NCI-H187 (cell line): ENCODE data around the gene DBNDD2.
A peak's percentile ranks its signal among the peaks of the same experiment; 100 is the strongest.

Experiments
- DNase-seq, 2 experiments: peaks; one replicate each; lab custom pipeline; 2025; lab: John Stamatoyannopoulos, UW

DBNDD2 gene

GRCh38 chr20:45419188-45420091 is 11.4 kb downstream of the DBNDD2 start:
- DNase-seq, result no peak

- DNase-seq, result no peak
These were observed 12.0 kb downstream of the DBNDD2 start for GRCh38 chr20:45420125-45420524.

GRCh38 chr20:45423700-45424099 is 15.6 kb downstream of the DBNDD2 start:
- no peak for DNase-seq

- DNase-seq, result no peak
These were observed 17.5 kb downstream of the DBNDD2 start for GRCh38 chr20:45425561-45425960.

DNA sequence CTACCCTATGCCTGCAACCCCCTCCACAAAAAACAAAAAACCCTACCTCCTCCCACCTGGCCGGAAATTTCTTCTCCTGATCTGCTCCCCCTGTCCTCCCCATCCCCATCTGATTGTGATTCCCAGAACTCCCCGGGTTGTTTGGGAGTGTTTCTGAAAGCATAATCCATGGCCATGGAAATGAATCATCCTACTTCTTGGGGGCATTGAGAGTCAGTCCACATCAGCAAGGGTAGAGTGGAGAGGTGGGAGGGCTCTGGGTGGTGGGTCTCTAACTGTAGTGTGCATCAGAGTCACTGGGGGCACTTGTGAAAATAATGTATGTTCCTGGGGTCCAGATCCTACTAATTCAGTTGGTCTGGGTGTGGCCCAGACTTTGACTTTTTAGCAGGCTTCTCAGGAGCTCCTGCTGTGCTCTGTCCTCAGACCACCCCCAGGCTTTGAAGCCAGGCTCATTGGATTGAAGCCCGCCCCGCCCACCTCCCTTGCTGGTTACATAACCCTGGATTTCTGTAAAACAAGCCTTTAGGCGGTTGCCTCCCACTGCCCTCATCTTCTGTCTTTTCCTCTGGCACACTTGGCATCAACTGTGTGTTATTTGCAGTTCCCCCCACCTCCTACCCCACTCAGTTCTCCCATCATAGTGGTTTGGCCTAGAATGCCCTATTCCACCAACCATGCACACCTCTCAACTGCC is 18.4 kb downstream of the DBNDD2 start:
- DNase-seq, result no peak

GRCh38 chr20:45427236-45428149 is 19.4 kb downstream of the DBNDD2 start:
- DNase-seq, result no peak

- no peak for DNase-seq
These were observed 21.5 kb downstream of the DBNDD2 start for GRCh38 chr20:45429618-45430017.

DNA sequence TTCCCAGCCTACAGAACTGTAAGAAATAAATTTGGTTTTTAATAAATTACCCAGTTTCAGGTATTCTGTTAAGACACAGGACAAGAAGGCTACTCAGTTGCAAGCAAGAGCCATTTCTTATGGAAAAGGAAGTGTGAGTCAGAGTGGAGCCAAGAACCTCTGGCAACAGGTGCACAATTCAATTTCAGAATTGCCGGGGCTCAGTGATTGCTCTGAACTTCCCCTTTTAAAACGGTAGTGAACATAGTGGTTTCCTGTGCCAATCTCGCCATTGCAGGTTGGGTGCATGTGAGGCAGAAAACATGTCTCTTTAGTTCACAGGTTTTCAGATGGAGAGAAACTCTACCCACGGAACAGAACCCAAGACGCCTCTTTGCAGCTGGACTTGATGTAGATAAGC is 24.2 kb downstream of the DBNDD2 start:
- DNase-seq, result no peak

DNA sequence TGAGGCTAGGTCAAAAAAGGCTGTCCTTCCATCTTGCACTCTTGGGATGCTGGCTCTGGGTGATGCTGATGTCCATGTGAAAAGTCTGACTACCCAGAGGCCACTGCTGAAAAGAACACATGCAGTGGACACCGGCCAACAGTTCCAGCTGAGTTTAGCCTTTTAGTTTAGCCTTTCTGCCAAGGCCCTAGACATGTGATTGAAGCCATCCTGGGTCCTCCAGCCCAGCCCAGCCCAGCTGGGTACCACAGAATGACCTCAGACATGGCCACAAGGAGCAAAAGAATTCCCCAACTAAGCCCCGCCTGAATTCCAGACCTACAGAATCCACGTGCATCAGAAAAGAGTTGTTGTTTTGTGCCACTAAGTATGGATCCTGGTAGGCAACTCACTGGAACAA is 25.2 kb downstream of the DBNDD2 start:
- DNase-seq, result no peak

DNA sequence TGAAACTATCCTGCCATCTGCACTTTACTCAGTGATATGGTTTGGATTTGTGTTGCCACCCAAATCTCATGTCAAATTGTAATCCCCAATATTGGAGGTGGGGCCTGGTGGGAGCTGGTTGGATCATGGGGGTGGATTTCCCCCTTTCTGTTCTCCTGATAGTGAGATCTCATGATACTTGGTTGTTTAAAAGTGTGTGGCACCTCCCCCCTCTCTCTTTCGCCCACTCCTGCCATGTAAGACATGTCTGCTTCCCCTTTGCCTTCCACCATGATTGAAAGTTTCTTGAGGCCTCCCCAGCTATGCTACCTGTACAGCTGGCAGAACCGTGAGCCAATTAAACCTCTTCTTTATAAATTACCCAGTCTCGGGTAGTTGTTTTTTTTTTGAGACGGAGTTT is 25.9 kb downstream of the DBNDD2 start:
- no peak for DNase-seq

- DNase-seq, result peak; percentile 63 to 66
These were observed 28.8 kb downstream of the DBNDD2 start for GRCh38 chr20:45436732-45437485.

DNA sequence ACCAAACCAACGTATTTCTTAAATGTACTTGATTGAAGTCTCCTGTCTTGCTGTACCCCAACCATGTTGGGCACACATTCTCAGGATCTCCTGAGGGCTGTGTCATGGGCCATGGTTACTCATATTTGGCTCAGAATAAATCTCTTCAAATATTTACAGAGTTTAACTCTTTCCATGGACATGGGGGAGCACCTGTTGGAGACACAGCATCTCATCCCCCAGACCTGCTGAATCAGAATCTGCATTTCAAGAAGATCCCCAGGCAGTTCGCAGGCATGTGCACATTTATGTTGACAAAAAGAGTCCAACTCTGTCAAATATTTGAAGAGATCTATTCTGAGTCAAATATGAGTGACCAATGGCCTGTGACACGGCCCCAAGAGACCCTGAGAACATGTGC is 32.3 kb downstream of the DBNDD2 start:
- DNase-seq, result no peak

DNA sequence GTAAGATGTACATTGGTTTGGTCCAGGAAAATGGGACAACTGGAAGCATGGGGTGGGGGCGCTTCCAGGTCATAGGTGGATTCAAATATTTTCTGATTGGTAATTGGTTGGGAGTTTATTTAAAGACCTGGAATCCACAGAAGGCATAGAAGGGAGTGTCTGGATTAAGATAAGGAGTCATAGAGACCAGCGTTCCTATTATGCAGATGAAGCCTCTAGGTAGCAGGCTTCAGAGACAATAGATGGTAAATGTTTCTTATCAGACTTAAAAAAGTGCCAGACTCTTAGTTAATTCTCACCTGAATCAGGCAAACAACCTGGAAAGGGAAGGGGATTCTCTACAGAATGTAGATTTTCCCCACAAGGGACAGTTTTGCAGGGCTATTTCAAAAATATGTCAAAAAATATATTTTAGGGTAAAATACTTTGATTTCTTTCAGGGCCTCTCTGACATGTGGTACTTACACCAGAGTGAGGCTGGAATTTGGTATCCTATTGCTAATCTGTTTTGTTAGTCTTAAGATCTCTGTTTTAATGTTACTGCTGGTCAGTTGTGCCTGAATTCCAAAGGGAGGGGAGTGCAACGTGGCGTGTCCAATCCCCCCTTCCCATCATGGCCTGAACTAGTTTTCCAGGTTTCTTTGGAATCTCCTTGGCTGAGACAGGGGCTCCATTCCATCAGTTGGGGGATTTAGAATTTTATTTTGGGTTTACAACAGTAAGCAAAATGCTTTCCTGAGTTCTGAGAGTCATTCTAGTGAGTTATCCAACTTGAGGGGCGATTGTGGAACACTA is 33.0 kb downstream of the DBNDD2 start:
- DNase-seq, result no peak

DNA sequence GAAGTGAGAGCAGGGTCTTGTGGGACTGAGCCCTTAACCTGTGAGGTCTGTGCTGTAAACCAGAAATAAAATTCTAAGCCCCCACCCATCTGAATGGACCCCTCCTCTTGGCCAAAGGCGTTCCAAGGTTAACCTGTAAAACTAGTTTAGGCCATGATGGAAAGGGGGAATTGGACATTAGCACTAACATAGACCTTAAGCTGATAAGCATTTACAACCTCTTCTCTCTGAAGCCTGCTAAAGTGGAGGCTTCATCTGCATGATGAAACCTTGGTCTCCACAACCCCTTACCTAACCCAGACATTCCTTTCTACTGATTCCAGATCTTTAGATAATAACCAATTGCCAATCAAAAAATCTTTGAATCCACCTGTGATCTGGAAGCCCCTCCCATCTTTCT is 33.7 kb downstream of the DBNDD2 start:
- no peak for DNase-seq

GRCh38 chr20:45444050-45444449 is 36.0 kb downstream of the DBNDD2 start:
- no peak for DNase-seq

DNA sequence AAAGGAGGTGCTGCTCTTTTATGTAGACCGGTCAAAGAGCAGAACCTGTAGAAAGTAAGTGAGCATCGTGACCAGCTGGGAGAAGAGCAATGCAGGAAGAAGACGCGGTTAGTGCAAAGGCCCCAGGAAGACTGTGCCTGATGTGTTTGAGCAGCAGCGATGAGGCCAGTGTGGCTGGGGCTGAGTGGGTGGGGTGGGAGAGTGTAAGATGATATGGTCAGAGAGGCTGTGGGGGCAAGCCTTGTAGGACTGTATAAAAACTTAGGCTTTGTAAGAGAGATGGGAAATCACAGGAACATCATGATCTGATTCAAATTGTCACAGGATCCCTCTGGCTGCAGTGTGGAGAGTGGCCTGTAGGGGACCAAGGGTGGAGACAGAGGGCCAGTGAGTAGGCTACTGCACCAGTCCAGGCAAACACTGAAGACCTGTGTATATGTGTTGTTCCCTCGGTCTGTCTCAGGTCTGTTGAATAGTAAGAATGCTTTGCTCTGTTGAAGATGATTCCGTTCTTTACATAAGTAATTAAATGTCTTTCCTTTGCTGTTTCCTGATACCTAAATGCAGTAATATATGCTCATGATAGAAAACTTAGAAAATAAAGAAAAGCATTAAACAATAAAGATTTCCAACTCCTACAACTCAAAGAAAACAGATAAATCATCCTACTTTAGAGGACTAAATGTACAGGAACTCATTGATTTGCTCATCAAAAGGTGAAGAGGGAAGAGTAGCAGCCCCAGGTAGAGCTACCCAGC is 37.9 kb downstream of the DBNDD2 start:
- DNase-seq, result no peak

DNA sequence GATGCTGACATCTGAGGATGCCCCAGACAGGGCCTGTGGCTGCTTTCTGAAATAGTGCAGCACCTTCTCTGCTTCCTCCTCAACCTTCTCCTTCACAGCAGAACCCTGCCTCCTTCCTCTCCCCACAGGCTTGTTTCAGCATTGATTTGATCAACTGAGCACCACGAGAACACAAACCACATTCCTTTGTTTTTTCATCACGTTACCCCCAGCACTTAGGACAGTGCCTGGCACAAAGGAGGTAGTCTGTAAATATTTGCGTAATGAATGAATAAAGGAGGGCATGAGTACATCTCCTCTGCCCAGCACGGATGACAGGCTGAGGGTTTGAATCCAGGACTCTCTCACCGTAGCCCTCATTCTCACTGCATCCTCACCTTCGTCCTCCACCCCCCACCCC is 40.2 kb downstream of the DBNDD2 start:
- no peak for DNase-seq

GRCh38 chr20:45449528-45449927 is 41.4 kb downstream of the DBNDD2 start:
- no peak for DNase-seq

DNA sequence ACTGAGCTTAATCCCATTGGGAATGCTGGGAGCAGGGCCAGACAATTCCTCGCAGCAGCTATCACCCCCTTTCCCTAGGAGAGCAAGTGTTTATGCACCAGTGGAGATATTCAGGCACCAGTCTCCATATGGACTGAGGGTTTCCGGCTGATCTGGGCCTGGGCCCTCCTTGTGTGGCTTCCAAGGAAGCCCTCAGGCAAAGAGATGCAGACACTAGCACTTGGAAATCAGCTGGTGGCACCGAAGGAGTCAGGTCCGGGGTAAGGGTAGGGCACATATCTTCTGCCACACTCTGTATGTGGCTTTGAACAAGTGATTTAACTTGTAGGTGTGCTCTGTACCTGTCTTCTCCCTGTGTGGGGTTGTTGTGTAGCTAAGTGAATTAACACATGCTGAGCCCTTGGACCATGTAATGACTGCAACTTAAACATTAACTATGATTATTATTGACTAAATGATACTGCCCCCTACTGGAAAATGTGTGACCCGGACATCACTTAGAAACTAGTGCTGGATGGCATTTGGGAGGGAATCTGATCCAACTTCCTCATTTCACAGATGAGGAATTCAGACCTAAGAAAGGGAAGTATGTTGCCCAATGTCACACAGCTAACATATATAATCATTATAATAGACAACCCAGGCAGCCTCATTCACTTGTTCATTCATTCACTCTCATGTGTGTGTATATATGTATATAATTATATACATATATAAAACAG is 42.2 kb downstream of the DBNDD2 start:
- no peak for DNase-seq
